ENCODE measurements around the gene NUBP2. TPM values are rescaled to one million over a fixed set of nuclear protein-coding genes. Genes with fewer than 3 reads are reported as not detected.

NUBP2 gene
- total RNA-seq, 1 experiment from 2014 or later = 65.3 TPM

DNA sequence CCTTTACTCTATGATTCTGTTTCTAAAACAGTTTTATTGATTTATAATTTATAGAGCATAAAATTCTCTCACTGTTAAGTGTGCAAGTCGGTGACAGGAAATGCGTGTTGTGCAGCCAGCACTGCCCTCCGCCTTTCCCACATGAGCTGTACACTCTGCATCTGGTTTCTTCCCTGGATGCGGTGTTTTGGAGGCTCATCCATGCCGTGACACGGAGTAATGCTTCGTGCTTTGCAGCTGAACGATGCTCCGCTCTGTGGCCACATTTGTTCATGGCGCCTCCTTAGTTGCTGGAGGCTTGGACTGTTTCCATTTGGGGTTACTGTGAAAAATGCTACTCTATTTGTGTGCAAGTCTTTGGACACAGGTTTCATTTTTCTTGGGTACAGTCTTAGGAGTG is 17.9 kb downstream of the NUBP2 start:
- no peaks in the 10 kb centered on the region for H3K36me3 ChIP-seq (ENCODE audit: control insufficient read depth, insufficient read depth, low read length)
- H3K4me1 ChIP-seq = no peaks in the 10 kb centered on the region
- H3K27ac Mint-ChIP-seq (ENCODE audit: unreplicated experiment) = no peak overlapping the region
- intact Hi-C loops (cut with micrococcal nuclease; ENCODE audit: unreplicated experiment) = no loop called here
- H3K4me3 Mint-ChIP-seq (ENCODE audit: unreplicated experiment) = no peak overlapping the region
- no TSS peak for BruUV-seq (replicated peaks)
- no peaks in the 10 kb centered on the region for H3K4me1 Mint-ChIP-seq (ENCODE audit: low read depth, unreplicated experiment)
- TF ChIP-seq, protein P1, sequence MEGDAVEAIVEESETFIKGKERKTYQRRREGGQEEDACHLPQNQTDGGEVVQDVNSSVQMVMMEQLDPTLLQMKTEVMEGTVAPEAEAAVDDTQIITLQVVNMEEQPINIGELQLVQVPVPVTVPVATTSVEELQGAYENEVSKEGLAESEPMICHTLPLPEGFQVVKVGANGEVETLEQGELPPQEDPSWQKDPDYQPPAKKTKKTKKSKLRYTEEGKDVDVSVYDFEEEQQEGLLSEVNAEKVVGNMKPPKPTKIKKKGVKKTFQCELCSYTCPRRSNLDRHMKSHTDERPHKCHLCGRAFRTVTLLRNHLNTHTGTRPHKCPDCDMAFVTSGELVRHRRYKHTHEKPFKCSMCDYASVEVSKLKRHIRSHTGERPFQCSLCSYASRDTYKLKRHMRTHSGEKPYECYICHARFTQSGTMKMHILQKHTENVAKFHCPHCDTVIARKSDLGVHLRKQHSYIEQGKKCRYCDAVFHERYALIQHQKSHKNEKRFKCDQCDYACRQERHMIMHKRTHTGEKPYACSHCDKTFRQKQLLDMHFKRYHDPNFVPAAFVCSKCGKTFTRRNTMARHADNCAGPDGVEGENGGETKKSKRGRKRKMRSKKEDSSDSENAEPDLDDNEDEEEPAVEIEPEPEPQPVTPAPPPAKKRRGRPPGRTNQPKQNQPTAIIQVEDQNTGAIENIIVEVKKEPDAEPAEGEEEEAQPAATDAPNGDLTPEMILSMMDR (IDR thresholded peaks at IDR 0.05; ENCODE audit: insufficient read depth in 1 of 2, low read depth in 1 of 2, low read length in 1 of 2, severe bottlenecking in 1 of 2, unreplicated experiment in 1 of 2) = no peak
- H3K36me3 Mint-ChIP-seq (ENCODE audit: insufficient read depth, unreplicated experiment) = peaks cover 5% of the 10 kb centered on the region
- no peak overlapping the region for H3K4me3 ChIP-seq (ENCODE audit: low read depth, low read length)
- DNase-seq = no peak
- no peaks in the 10 kb centered on the region for H3K9me3 Mint-ChIP-seq (ENCODE audit: unreplicated experiment)
- ChIA-PET CTCF (interaction anchor here (0.7 kb wide), 1 partner anchor 77 kb away, joined by 3 read pairs; no protein-coding TSS in a partner anchor), POLR2A (no interaction called here)
- no peaks in the 10 kb centered on the region for H3K27me3 ChIP-seq (replicated peaks; ENCODE audit: control insufficient read depth, insufficient read depth, low read length)
- peaks cover 14% of the 10 kb centered on the region; the same call in 1 of the 2 replicates for H3K9me3 ChIP-seq
- no peaks in the 10 kb centered on the region for H3K27me3 Mint-ChIP-seq (ENCODE audit: insufficient read depth, unreplicated experiment)

DNA sequence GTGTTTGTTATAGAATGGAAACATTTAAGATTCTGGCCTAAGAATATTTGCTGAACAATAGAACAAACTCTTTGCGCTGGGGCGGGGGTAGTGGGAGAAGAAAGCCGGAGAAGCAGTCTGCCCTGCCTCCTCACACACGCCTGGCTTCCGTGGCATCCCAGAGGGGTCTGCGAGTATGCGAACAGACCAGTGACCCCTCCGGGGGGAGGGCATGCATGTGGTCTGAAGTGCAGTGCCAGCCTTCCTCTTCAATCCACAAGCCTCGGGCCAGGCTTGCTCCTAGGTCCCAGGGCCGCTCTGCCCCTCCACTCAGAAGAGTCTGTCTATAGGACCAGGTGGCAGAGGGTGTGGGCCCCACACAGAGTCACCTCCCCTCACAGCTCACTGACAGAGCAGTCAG is 24.9 kb downstream of the NUBP2 start:
- Histone ChIP-seq H3K4me3 (ENCODE audit: low read depth, low read length) (no peak overlapping the region), H3K27me3 (replicated peaks; ENCODE audit: control insufficient read depth, insufficient read depth, low read length) (no peaks in the 10 kb centered on the region), H3K9me3 (no peaks in the 10 kb centered on the region), H3K36me3 (ENCODE audit: control insufficient read depth, insufficient read depth, low read length) (no peaks in the 10 kb centered on the region), H3K4me1 (no peaks in the 10 kb centered on the region)
- Mint-ChIP-seq H3K36me3 (ENCODE audit: insufficient read depth, unreplicated experiment) (peaks cover 5% of the 10 kb centered on the region), H3K4me3 (ENCODE audit: unreplicated experiment) (no peak overlapping the region), H3K27me3 (ENCODE audit: insufficient read depth, unreplicated experiment) (no peaks in the 10 kb centered on the region), H3K4me1 (ENCODE audit: low read depth, unreplicated experiment) (no peaks in the 10 kb centered on the region), H3K27ac (ENCODE audit: unreplicated experiment) (no peak overlapping the region), H3K9me3 (ENCODE audit: unreplicated experiment) (no peaks in the 10 kb centered on the region)
- DNase-seq = no peak
- intact Hi-C loops (cut with micrococcal nuclease; ENCODE audit: unreplicated experiment) = no loop called here
- ChIA-PET CTCF (no interaction called here), POLR2A (no interaction called here)
- no TSS peak for BruUV-seq (replicated peaks)
- TF ChIP-seq, protein P1 (IDR thresholded peaks at IDR 0.05; ENCODE audit: insufficient read depth in 1 of 2, low read depth in 1 of 2, low read length in 1 of 2, severe bottlenecking in 1 of 2, unreplicated experiment in 1 of 2) = no peak

DNA sequence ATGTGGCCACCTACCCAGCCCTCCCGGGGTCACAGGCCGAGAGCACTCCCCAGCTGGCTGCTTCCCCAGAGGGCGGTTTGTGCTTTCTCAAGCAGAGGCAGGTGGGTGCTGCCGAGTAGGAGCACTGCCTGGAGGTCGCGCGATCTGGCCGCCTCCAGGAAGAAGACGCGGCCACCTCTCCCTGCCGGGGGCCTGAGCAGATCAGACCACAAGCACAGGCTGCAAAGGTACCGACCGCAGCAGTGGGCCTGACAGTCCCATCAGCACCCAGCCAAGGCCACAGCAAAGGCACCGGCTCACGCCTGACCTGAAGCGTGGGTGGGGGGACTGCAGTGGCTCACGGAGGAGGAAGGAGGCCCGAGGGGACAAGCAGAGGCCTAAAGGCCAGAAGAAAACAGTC is 25.9 kb downstream of the NUBP2 start:
- Histone ChIP-seq H3K4me1 (no peaks in the 10 kb centered on the region), H3K36me3 (ENCODE audit: control insufficient read depth, insufficient read depth, low read length) (no peaks in the 10 kb centered on the region), H3K4me3 (ENCODE audit: low read depth, low read length) (no peak overlapping the region), H3K27me3 (replicated peaks; ENCODE audit: control insufficient read depth, insufficient read depth, low read length) (no peaks in the 10 kb centered on the region), H3K9me3 (no peaks in the 10 kb centered on the region)
- intact Hi-C loops (cut with micrococcal nuclease; ENCODE audit: unreplicated experiment) = no loop called here
- Mint-ChIP-seq H3K4me3 (ENCODE audit: unreplicated experiment) (no peak overlapping the region), H3K27ac (ENCODE audit: unreplicated experiment) (no peak overlapping the region), H3K27me3 (ENCODE audit: insufficient read depth, unreplicated experiment) (no peaks in the 10 kb centered on the region), H3K9me3 (ENCODE audit: unreplicated experiment) (no peaks in the 10 kb centered on the region), H3K4me1 (ENCODE audit: low read depth, unreplicated experiment) (no peaks in the 10 kb centered on the region), H3K36me3 (ENCODE audit: insufficient read depth, unreplicated experiment) (peaks cover 11% of the 10 kb centered on the region)
- ChIA-PET POLR2A (no interaction called here), CTCF (no interaction called here)
- TF ChIP-seq, protein P1 (IDR thresholded peaks at IDR 0.05; ENCODE audit: insufficient read depth in 1 of 2, low read depth in 1 of 2, low read length in 1 of 2, severe bottlenecking in 1 of 2, unreplicated experiment in 1 of 2) = no peak
- no peak for DNase-seq
- no TSS peak for BruUV-seq (replicated peaks)
